HepG2 (cell line): Measurements from ENCODE around the gene IQGAP3. TPM values are rescaled to one million over a fixed set of nuclear protein-coding genes. Genes with fewer than 3 reads are reported as not detected.

Source experiments
- ATAC-seq: fragments of 200-7000 bp; cut with Tn5 transposase; 3 replicates; pipeline ENCODE4 v1.9.1; 2020; ENCODE audit warnings: mild to moderate bottlenecking, moderate library complexity
- BruUV-seq: library from RNA; stranded (reverse); fragments of 400-500 nt; replicated peaks from 2 replicates; lab custom pipeline; 2021; lab: Mats Ljungman, UMichigan
- CTCF ChIA-PET: fragments of 300-600 bp; formaldehyde crosslinking; extraction: SDS; loops from one replicate; lab custom pipeline; 2021; ENCODE audit warnings: low total read pairs, inconsistent platforms, low intra/inter-chr PET ratio; lab: Yijun Ruan, JAX
- POLR2A ChIA-PET: fragments of 350-600 bp; sonication (Branson Sonifier 250); formaldehyde crosslinking; loops from one replicate; lab custom pipeline; 2020; ENCODE audit warnings: antibody characterized with exemption, inconsistent platforms; lab: Yijun Ruan, JAX
- DNase-seq: peaks from one replicate; pipeline ENCODE4 v3.0.0-alpha.2; 2015; ENCODE audit warnings: low spot score
- FAIRE-seq: peaks from 3 replicates; lab custom pipeline; 2011; peaks lifted over from hg19 to GRCh38; lab: Jason Lieb, UNC
- H2AFZ ChIP-seq: one replicate; pipeline ENCODE4 v1.6.1; 2011; ENCODE audit warnings: low read length, inconsistent platforms
- H3K27ac ChIP-seq: fragments of 300-600 bp; 3 replicates; pipeline ENCODE4 v1.8.0; 2011; ENCODE audit warnings: mixed run types, mild to moderate bottlenecking, mixed read lengths, low read length, inconsistent platforms; ENCODE audit not compliant: insufficient read depth; ENCODE audit errors: extremely low read length
- H3K27me3 ChIP-seq, 2 experiments: fragments of 200-600 bp in 1 of 2; 2 replicates in 1 of 2; 3 replicates in 1 of 2; pipeline versions ENCODE4 v1.6.0 to v1.8.0; 2011; ENCODE audit warnings: low read length in 2 of 2, mild to moderate bottlenecking in 2 of 2, moderate library complexity in 2 of 2, inconsistent platforms in 1 of 2; ENCODE audit not compliant: insufficient read depth in 2 of 2, control insufficient read depth in 1 of 2
- H3K36me3 ChIP-seq, 2 experiments: fragments of 200-600 bp in 1 of 2; replicated peaks in 1 of 2; 2 replicates in 1 of 2; 3 replicates in 1 of 2; pipeline versions ENCODE4 v1.5.1 to v1.8.0; 2011; ENCODE audit warnings: low read length in 2 of 2, inconsistent platforms in 1 of 2; ENCODE audit not compliant: insufficient read depth in 2 of 2, control insufficient read depth in 1 of 2
- H3K4me1 ChIP-seq: 2 replicates; pipeline ENCODE4 v1.5.1; 2012; ENCODE audit warnings: low read length, inconsistent platforms; ENCODE audit not compliant: insufficient read depth
- H3K4me2 ChIP-seq: 2 replicates; pipeline ENCODE4 v1.6.0; 2011; ENCODE audit warnings: low read depth, low read length, inconsistent platforms
- H3K4me3 ChIP-seq, 3 experiments: fragments of 200-600 bp in 1 of 3; sonication (generic), shearing (Covaris generic) in 1 of 3; replicated peaks in 1 of 3; 2 replicates each; pipeline ENCODE4 v1.5.1; 2011 to 2016; ENCODE audit warnings: low read length in 3 of 3, inconsistent platforms in 2 of 3, low read depth in 2 of 3, mild to moderate bottlenecking in 2 of 3, control low read depth in 1 of 3, mixed read lengths in 1 of 3; ENCODE audit not compliant: insufficient read depth in 1 of 3
- H3K79me2 ChIP-seq: one replicate; pipeline ENCODE4 v1.6.1; 2011; ENCODE audit warnings: low read length, inconsistent platforms; ENCODE audit not compliant: insufficient read depth
- H3K9ac ChIP-seq: 2 replicates; pipeline ENCODE4 v1.6.0; 2011; ENCODE audit warnings: mild to moderate bottlenecking, low read depth, low read length, inconsistent platforms; ENCODE audit not compliant: insufficient read depth
- H3K9me3 ChIP-seq: 2 replicates; pipeline ENCODE4 v1.5.1; 2012; ENCODE audit warnings: mild to moderate bottlenecking, low read length
- H4K20me1 ChIP-seq: 2 replicates; pipeline ENCODE4 v1.6.0; 2011; ENCODE audit warnings: inconsistent platforms, mild to moderate bottlenecking, low read length, moderate library complexity; ENCODE audit not compliant: insufficient read depth
- CBX2 ChIP-seq, 2 experiments: fragments of 200-600 bp in 1 of 2; sonication (generic); formaldehyde crosslinking in 1 of 2; IDR thresholded peaks; 2 replicates each; pipeline versions ENCODE4 v1.7.0 to v1.8.1; 2018 to 2022; ENCODE audit warnings: low read depth in 2 of 2, low read length in 1 of 2, mild to moderate bottlenecking in 1 of 2, missing genetic modification reagents in 1 of 2
- CHCHD3 ChIP-seq: sonication (generic); formaldehyde crosslinking; IDR thresholded peaks from 2 replicates; pipeline ENCODE4 v1.8.0; 2022; ENCODE audit warnings: mild to moderate bottlenecking, missing genetic modification reagents, moderate library complexity
- KLF13 ChIP-seq: sonication (generic); formaldehyde crosslinking; IDR thresholded peaks from 2 replicates; pipeline ENCODE4 v1.4.0; 2020; ENCODE audit warnings: mild to moderate bottlenecking, missing genetic modification reagents
- MED1 ChIP-seq: sonication (generic); formaldehyde crosslinking; IDR thresholded peaks from 2 replicates; pipeline ENCODE4 v1.4.0; 2020; ENCODE audit warnings: missing genetic modification reagents
- MIER2 ChIP-seq: IDR thresholded peaks from 2 replicates; pipeline ENCODE4 v1.6.1; 2016; ENCODE audit warnings: missing biosample characterization, missing genetic modification reagents
- NFE2L1 ChIP-seq: sonication (generic); formaldehyde crosslinking; IDR thresholded peaks from 2 replicates; pipeline ENCODE4 v1.4.0; 2020; ENCODE audit warnings: missing genetic modification reagents, mild to moderate bottlenecking, borderline replicate concordance
- NFYB ChIP-seq: sonication (generic); formaldehyde crosslinking; IDR thresholded peaks from 2 replicates; pipeline ENCODE4 v1.4.0; 2020; ENCODE audit warnings: missing genetic modification reagents
- POLR2AphosphoS2 ChIP-seq: IDR thresholded peaks from 2 replicates; pipeline ENCODE4 v1.6.1; 2011; ENCODE audit warnings: low read depth, low read length, improper control_type of control experiment
- TEAD3 ChIP-seq: optimal IDR thresholded peaks from 2 replicates; pipeline ENCODE3; 2016; ENCODE audit warnings: borderline replicate concordance
- ZNF253 ChIP-seq: sonication (generic); formaldehyde crosslinking; IDR thresholded peaks from 2 replicates; pipeline ENCODE4 v1.8.0; 2022; ENCODE audit warnings: mild to moderate bottlenecking, missing genetic modification reagents, borderline replicate concordance
- ZNF280B ChIP-seq: sonication (generic); formaldehyde crosslinking; IDR thresholded peaks from 2 replicates; pipeline ENCODE4 v1.5.0; 2020; ENCODE audit warnings: missing genetic modification reagents, mild to moderate bottlenecking, borderline replicate concordance
- ZNF281 ChIP-seq: sonication (generic); formaldehyde crosslinking; IDR thresholded peaks from 2 replicates; pipeline ENCODE4 v1.4.0; 2020; ENCODE audit warnings: missing genetic modification reagents, borderline replicate concordance
- ZNF431 ChIP-seq: sonication (generic); formaldehyde crosslinking; IDR thresholded peaks from 2 replicates; pipeline ENCODE4 v1.9.0; 2022; ENCODE audit warnings: missing genetic modification reagents, low read depth, mild to moderate bottlenecking, borderline replicate concordance
- ZNF441 ChIP-seq: sonication (generic); formaldehyde crosslinking; IDR thresholded peaks from 2 replicates; pipeline ENCODE4 v1.7.0; 2021; ENCODE audit warnings: missing genetic modification reagents, borderline replicate concordance
- ZNF563 ChIP-seq: sonication (generic); formaldehyde crosslinking; IDR thresholded peaks from 2 replicates; pipeline ENCODE4 v1.8.0; 2022; ENCODE audit warnings: mild to moderate bottlenecking, moderate library complexity, missing genetic modification reagents
- ZNF589 ChIP-seq: sonication (generic); formaldehyde crosslinking; conservative IDR thresholded peaks from 2 replicates; pipeline ENCODE4 v1.8.0; 2022; ENCODE audit warnings: mild to moderate bottlenecking, moderate library complexity, missing genetic modification reagents
- WGBS: methylation state at CpG from one replicate; pipeline ENCODE4 v1.1.6; 2017; ENCODE audit warnings: low lambda C conversion rate; 5-methylcytosine and 5-hydroxymethylcytosine counted together
- in situ Hi-C: cut with HindIII; loops from 2 replicates; pipeline ENCODE4 v1.10.0; 2017; ENCODE audit warnings: low pct_unique_long_range_greater_than_20kb; ENCODE audit not compliant: extremely low pct_ligation_motif_present
- intact Hi-C: fragments of 100-400 bp; cut with micrococcal nuclease; formaldehyde crosslinking; loops from one replicate; pipeline ENCODE4 v1.10.0; 2022; ENCODE audit not compliant: unreplicated experiment
- polyA plus RNA-seq, 8 experiments: library from polyadenylated mRNA; depleted of rRNA in 3 of 8; stranded (reverse) in 7 of 8; unstranded in 1 of 8; fragments of >200 nt; fragmentation: Illumina TruSeq in 4 of 8; extraction: Trizol in 4 of 8; gene quantifications; 2 replicates each; pipeline versions ENCODE4 v1.2.1 to v1.2.3, GENCODE V29; 2011 to 2016; ENCODE audit warnings: low read depth in 4 of 8, missing spikeins in 1 of 8, mixed read lengths in 1 of 8; ENCODE audit not compliant: insufficient read depth in 1 of 8
- total RNA-seq, 5 experiments: library from RNA; depleted of rRNA; stranded (reverse); fragments of >200 nt; fragmentation: Illumina TruSeq; extraction: Trizol; gene quantifications; 2 replicates each; pipeline ENCODE4 v1.2.3, GENCODE V29; 2016; ENCODE audit warnings: low read depth in 1 of 5
- TF ChIP-seq, protein P1 (sequence below): IDR thresholded peaks from 2 replicates; pipeline ENCODE4 v1.6.1; 2016; ENCODE audit warnings: missing genetic modification reagents, missing compliant biosample characterization

IQGAP3 gene
- total and polyA plus RNA-seq, 2 of the 13 experiments (the other 11 are each of a cell fraction or from before 2014, with no cell fraction given): 13.5 to 14.1 TPM

DNA sequence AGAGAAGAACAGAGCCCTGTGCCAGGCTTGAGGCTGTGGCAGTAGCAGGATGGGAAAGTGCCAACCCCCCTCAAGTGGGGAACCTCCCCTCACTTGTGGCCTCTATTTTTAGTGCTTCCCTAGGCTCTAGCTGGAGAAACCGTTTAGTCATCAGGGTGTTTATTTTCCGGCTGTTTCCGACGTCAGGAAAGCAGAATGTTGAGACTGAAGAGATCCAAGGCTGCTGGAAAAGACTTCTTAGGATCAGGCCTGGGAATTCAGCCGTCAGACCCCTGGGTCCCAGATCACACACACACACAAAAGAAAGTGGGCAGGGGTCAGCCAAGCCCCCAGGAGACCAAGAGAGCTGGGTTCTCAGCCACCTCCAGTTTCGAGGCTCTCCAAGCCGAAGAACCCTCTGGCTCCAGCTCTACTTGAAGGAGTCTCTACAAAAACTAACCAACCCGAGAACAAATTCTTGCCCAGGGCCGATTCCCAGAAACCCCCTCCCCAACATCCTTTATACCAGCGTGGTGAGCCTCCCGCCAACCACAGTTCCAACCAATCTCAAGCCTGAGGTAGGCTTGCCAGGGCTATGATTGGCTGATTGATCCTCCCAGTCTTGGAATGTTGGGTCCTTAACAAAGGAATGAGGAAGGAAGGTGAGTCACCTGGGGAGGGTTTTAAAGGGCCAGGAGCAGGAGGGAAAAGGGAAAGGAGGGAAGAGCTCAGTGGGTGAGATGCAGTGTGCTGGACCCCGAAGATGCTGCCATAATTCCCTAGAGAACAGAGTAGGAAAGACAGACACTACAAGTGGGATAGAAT, 69.3 kb downstream of the IQGAP3 start (continued):
- no peak for TF ChIP-seq ZNF589 (CRISPR knock-in tag)
- no peak for TF ChIP-seq MIER2 (CRISPR knock-in tag)
- TF ChIP-seq NFYB (CRISPR knock-in tag): peak; percentile 65
- TF ChIP-seq ZNF431 (CRISPR knock-in tag): no peak
- TF ChIP-seq TEAD3 (CRISPR knock-in tag): peak; percentile 61

GRCh38 chr1:156502391-156502893, 69.9 kb downstream of the IQGAP3 start:
- no peak for FAIRE-seq
- 0% methylated on average over 1 of the region's 1 CpG for WGBS
- Histone ChIP-seq H3K27ac (no peak overlapping the region), H3K4me3 (no peak overlapping the region), H3K4me2 (peak overlapping the region; percentile 16; the same call in 1 of the 2 replicates), H3K27me3 (peaks cover 2 to 20% of the 10 kb centered on the region in 2 experiments; a peak in 4 of 5 replicates), H3K4me1 (peaks cover 68% of the 10 kb centered on the region), H4K20me1 (peaks cover 21% of the 10 kb centered on the region; the same call in 1 of the 2 replicates), H3K9ac (peak overlapping the region; percentile 21; the same call in 1 of the 2 replicates), H2AFZ (no peak overlapping the region), H3K36me3 (no peaks in the 10 kb centered on the region), H3K79me2 (peaks cover 21% of the 10 kb centered on the region), H3K9me3 (no peaks in the 10 kb centered on the region)
- no peak for ATAC-seq
- intact Hi-C loops (loop anchor here (5.0 kb wide), 1 partner anchor 80 kb away; no protein-coding TSS in a partner anchor), in situ Hi-C loops (loop anchor here (5.0 kb wide), 1 partner anchor 45 kb away; no protein-coding TSS in a partner anchor)
- DNase-seq: no peak
- ChIA-PET POLR2A (interaction anchor here (0.7 to 3.6 kb wide), 2 partner anchors 44 to 49 kb away, joined by 3 to 93 read pairs; no protein-coding TSS in a partner anchor), CTCF (no interaction called here)
- no TSS peak for BruUV-seq
- TF ChIP-seq POLR2AphosphoS2 (no peak), ZNF441 (CRISPR knock-in tag) (no peak), CHCHD3 (no peak), KLF13 (CRISPR knock-in tag) (no peak), NFE2L1 (no peak), ZNF563 (CRISPR knock-in tag) (no peak), MED1 (CRISPR knock-in tag) (no peak), ZNF281 (CRISPR knock-in tag) (no peak), ZNF253 (CRISPR knock-in tag) (no peak), CBX2 (IDR thresholded peaks at IDR 0.05; ENCODE audit: low read depth, low read length) (no peak), CBX2 (CRISPR knock-in tag; IDR thresholded peaks at IDR 0.05; ENCODE audit: low read depth) (no peak), ZNF280B (CRISPR knock-in tag) (no peak)
- TF ChIP-seq, protein P1, sequence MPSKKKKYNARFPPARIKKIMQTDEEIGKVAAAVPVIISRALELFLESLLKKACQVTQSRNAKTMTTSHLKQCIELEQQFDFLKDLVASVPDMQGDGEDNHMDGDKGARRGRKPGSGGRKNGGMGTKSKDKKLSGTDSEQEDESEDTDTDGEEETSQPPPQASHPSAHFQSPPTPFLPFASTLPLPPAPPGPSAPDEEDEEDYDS (CRISPR knock-in tag): no peak
